Measurements from ENCODE around the gene KDM4B.

GRCh38 chr19:4979211-4979807 lies 10.4 kb downstream of the KDM4B start:
- TF ChIP-seq KDM1A (IDR thresholded peaks at IDR 0.05; ENCODE audit: borderline replicate concordance) (no peak), CEBPB (IDR thresholded peaks at IDR 0.05; ENCODE audit: borderline replicate concordance in 1 of 2, low read depth in 2 of 2, low read length in 2 of 2) (no peak), POLR2AphosphoS5 (IDR thresholded peaks at IDR 0.05; ENCODE audit: low read length) (no peak), CTCF (IDR thresholded peaks at IDR 0.05 in 2 of 3, conservative IDR thresholded peaks at IDR 0.05 in 1 of 3; ENCODE audit: control insufficient read depth in 2 of 3, extremely low read depth in 1 of 3, insufficient read depth in 1 of 3, low read depth in 3 of 3, low read length in 3 of 3) (no peak), JUND (IDR thresholded peaks at IDR 0.05; ENCODE audit: low read depth, low read length) (no peak)

Measured in GM12878 (cell line).